ENCODE results near the gene ARMC3. TPM values are rescaled to one million over a fixed set of nuclear protein-coding genes. Genes with fewer than 3 reads are reported as not detected.

Gene ARMC3, protein sequence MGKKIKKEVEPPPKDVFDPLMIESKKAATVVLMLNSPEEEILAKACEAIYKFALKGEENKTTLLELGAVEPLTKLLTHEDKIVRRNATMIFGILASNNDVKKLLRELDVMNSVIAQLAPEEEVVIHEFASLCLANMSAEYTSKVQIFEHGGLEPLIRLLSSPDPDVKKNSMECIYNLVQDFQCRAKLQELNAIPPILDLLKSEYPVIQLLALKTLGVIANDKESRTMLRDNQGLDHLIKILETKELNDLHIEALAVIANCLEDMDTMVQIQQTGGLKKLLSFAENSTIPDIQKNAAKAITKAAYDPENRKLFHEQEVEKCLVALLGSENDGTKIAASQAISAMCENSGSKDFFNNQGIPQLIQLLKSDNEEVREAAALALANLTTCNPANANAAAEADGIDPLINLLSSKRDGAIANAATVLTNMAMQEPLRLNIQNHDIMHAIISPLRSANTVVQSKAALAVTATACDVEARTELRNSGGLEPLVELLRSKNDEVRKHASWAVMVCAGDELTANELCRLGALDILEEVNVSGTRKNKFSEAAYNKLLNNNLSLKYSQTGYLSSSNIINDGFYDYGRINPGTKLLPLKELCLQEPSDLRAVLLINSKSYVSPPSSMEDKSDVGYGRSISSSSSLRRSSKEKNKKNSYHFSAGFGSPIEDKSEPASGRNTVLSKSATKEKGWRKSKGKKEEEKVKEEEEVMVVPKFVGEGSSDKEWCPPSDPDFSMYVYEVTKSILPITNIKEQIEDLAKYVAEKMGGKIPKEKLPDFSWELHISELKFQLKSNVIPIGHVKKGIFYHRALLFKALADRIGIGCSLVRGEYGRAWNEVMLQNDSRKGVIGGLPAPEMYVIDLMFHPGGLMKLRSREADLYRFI
- total RNA-seq = under 0.01 TPM in 1 of 2 replicates, not detected in the other

DNA sequence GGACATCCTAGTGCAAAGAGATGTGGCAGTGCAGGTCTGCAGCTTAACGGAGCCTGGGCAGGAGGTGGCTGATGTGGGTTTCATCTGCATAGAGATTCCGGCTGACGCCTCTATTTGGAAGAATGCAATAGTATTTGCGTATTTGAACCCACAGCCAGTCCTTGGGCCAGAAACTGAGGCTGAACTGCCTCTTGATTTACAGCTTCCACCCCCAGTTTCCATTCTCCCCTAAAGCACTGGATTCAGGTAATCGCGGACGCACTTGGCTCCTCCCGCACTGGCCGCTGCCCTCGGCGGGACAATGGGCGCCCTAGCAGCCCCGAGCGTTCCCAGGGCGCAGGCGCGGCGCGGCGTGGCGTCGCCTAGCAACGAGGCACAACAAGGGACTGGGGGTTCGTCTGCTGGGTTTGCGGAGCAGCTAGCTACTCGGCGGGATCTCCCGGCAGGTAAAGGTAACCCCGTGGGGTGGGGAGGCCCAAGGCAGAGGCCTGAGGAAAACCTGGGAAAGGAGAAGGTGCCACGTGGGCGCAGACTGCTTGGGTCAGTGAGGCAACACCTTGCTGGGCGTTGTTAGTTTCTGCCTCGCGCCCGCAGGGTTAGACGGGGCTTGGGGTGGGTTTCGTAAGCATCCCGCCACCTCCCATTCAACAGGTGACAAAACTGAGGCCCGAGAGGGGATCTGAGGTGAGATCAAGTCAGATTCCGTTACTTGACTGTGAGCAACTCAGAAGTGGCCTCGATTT is at the start of gene ARMC3:
TSS of gene ARMC3 (plus strand) at position 393 of the 743 bp plus-strand sequence. CDS start 3,944 bp downstream, outside the sequence.
- DNase-seq (ENCODE audit: low read depth) = peak; percentile 31

DNA sequence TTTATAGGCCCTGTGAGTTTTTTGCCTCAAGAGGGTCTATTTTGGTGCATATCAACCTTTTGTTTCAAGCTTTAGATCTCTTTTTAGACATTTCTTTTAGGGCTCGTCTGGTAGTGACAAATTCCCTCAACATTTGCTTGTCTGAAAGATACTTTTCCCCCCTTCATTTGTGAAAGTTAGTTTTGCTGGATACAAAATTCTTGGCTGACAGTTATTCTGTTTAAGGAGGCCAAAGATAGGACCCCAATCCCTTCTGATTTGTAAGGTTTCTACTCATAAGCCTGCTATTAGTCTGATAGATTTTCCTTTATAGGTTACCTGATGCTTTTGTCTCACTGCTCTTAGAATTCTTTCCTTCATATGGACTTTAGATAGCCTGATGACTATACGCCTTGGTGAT is 36.1 kb upstream of the ARMC3 start:
- H3K27me3 ChIP-seq (ENCODE audit: control insufficient read depth, insufficient read depth, low read length) = no peaks in the 10 kb centered on the region
- no peak overlapping the region for H3K4me3 ChIP-seq (ENCODE audit: low read depth, low read length)
- FAIRE-seq (no peak), DNase-seq (ENCODE audit: low read depth) (no peak)
- TF ChIP-seq, protein P1, sequence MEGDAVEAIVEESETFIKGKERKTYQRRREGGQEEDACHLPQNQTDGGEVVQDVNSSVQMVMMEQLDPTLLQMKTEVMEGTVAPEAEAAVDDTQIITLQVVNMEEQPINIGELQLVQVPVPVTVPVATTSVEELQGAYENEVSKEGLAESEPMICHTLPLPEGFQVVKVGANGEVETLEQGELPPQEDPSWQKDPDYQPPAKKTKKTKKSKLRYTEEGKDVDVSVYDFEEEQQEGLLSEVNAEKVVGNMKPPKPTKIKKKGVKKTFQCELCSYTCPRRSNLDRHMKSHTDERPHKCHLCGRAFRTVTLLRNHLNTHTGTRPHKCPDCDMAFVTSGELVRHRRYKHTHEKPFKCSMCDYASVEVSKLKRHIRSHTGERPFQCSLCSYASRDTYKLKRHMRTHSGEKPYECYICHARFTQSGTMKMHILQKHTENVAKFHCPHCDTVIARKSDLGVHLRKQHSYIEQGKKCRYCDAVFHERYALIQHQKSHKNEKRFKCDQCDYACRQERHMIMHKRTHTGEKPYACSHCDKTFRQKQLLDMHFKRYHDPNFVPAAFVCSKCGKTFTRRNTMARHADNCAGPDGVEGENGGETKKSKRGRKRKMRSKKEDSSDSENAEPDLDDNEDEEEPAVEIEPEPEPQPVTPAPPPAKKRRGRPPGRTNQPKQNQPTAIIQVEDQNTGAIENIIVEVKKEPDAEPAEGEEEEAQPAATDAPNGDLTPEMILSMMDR (IDR thresholded peaks at IDR 0.05; ENCODE audit: insufficient read depth, low read length, severe bottlenecking) = no peak
- no peaks in the 10 kb centered on the region for H3K36me3 ChIP-seq (ENCODE audit: control insufficient read depth, insufficient read depth, low read length)

More for the DNA sequence above, at the start of gene ARMC3:
- FAIRE-seq = no peak
- Histone ChIP-seq H3K27me3 (ENCODE audit: control insufficient read depth, insufficient read depth, low read length) (no peaks in the 10 kb centered on the region), H3K36me3 (ENCODE audit: control insufficient read depth, insufficient read depth, low read length) (no peaks in the 10 kb centered on the region), H3K4me3 (ENCODE audit: low read depth, low read length) (peak within 1 kb of the TSS; percentile 36)
- TF ChIP-seq, protein P1 (IDR thresholded peaks at IDR 0.05; ENCODE audit: insufficient read depth, low read length, severe bottlenecking) = no peak

DNA sequence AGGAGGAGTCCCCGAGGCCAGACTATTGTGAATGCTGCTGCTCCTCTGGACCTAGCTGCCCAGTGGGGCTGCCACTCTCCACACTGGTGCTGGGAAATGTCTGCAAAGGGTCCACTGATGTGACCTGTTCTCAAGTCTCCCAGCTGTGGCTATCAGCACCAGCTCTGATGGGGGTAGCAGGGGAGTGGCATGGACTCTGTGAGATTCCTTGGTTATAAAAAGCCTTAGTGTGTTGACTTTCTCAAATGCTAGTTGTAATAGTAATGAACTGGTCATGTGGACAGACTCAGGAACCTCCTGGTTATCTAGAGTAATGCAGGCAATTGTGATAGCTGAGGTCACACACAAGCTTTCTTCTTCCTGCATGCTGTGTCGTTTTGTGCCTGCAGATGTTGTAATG is 34.1 kb upstream of the ARMC3 start:
- FAIRE-seq (no peak), DNase-seq (ENCODE audit: low read depth) (no peak)
- Histone ChIP-seq H3K4me3 (ENCODE audit: low read depth, low read length) (no peak overlapping the region), H3K36me3 (ENCODE audit: control insufficient read depth, insufficient read depth, low read length) (no peaks in the 10 kb centered on the region), H3K27me3 (ENCODE audit: control insufficient read depth, insufficient read depth, low read length) (no peaks in the 10 kb centered on the region)
- TF ChIP-seq, protein P1 (IDR thresholded peaks at IDR 0.05; ENCODE audit: insufficient read depth, low read length, severe bottlenecking) = no peak

DNA sequence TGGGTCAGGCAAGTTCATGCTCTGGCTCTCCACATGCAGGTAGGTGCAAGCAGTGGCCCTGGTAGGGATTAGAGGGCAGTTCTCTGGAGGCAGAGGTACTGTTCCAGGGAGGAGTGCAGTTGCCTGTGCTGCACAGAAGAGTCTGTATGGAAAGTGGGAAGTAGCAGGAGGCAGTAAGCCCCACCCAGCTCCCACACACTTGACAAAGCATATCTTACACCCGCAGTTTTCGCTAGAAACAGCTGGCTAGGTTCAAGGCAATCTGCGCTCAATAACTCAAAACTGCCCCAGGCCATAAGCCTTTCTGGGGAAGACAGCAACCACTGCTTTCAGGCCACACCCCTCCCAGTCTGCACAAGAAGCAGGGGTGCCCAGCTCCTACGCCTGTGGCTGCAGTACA is 33.1 kb upstream of the ARMC3 start:
- H3K36me3 ChIP-seq (ENCODE audit: control insufficient read depth, insufficient read depth, low read length) = no peaks in the 10 kb centered on the region
- H3K4me3 ChIP-seq (ENCODE audit: low read depth, low read length) = no peak overlapping the region
- no peaks in the 10 kb centered on the region for H3K27me3 ChIP-seq (ENCODE audit: control insufficient read depth, insufficient read depth, low read length)
- DNase-seq (ENCODE audit: low read depth) = peak; percentile 2
- TF ChIP-seq, protein P1 (IDR thresholded peaks at IDR 0.05; ENCODE audit: insufficient read depth, low read length, severe bottlenecking) = no peak
- no peak for FAIRE-seq

DNA sequence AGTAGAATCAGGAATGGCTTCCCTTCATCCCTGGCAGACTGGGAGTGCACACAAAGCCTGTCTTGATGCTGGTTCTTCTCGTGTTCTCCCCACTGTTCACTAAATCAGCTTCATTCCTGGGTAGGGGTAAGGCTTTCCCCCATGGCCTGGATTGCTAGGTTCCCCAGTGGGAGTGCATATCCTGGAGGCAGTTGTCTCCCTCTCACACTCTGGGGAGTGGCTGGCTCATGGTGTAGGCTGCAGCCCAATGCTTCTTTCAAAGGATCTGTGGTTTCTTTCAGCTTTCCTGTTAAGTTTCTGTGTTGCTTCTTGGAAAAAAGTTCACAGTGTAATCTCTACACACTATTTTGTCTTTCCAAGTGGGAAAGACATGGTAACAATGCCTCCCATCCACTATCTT is 32.6 kb upstream of the ARMC3 start:
- Histone ChIP-seq H3K4me3 (ENCODE audit: low read depth, low read length) (no peak overlapping the region), H3K36me3 (ENCODE audit: control insufficient read depth, insufficient read depth, low read length) (no peaks in the 10 kb centered on the region), H3K27me3 (ENCODE audit: control insufficient read depth, insufficient read depth, low read length) (no peaks in the 10 kb centered on the region)
- FAIRE-seq = no peak
- DNase-seq (ENCODE audit: low read depth) = no peak
- TF ChIP-seq, protein P1 (IDR thresholded peaks at IDR 0.05; ENCODE audit: insufficient read depth, low read length, severe bottlenecking) = no peak

Data from bronchial epithelial cell (primary cell).